ENCODE data around the gene CNDP1.

Gene CNDP1

GRCh38 chr18:74511823-74512222 is 22.5 kb upstream of the CNDP1 start:
- no peak overlapping the region for H3K4me2 ChIP-seq (ENCODE audit: low read length)
- H3K4me3 ChIP-seq (ENCODE audit: low read depth, low read length), result no peak overlapping the region
- H3K9ac ChIP-seq, result no peak overlapping the region
- no peak overlapping the region for H2AFZ ChIP-seq
- H3K27me3 ChIP-seq (ENCODE audit: control insufficient read depth, insufficient read depth, low read length), result no peaks in the 10 kb centered on the region
- no peaks in the 10 kb centered on the region for H3K9me3 ChIP-seq (ENCODE audit: control insufficient read depth, low read length)
- TF ChIP-seq, protein P1, sequence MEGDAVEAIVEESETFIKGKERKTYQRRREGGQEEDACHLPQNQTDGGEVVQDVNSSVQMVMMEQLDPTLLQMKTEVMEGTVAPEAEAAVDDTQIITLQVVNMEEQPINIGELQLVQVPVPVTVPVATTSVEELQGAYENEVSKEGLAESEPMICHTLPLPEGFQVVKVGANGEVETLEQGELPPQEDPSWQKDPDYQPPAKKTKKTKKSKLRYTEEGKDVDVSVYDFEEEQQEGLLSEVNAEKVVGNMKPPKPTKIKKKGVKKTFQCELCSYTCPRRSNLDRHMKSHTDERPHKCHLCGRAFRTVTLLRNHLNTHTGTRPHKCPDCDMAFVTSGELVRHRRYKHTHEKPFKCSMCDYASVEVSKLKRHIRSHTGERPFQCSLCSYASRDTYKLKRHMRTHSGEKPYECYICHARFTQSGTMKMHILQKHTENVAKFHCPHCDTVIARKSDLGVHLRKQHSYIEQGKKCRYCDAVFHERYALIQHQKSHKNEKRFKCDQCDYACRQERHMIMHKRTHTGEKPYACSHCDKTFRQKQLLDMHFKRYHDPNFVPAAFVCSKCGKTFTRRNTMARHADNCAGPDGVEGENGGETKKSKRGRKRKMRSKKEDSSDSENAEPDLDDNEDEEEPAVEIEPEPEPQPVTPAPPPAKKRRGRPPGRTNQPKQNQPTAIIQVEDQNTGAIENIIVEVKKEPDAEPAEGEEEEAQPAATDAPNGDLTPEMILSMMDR (IDR thresholded peaks at IDR 0.05), result no peak
- no peaks in the 10 kb centered on the region for H3K36me3 ChIP-seq (ENCODE audit: control insufficient read depth, insufficient read depth, low read length)
- H3K4me1 ChIP-seq, result no peaks in the 10 kb centered on the region
- H3K79me2 ChIP-seq, result peaks cover 2% of the 10 kb centered on the region
- no peak overlapping the region for H3K27ac ChIP-seq

GRCh38 chr18:74512321-74513053 is 21.8 kb upstream of the CNDP1 start:
- no peaks in the 10 kb centered on the region for H3K36me3 ChIP-seq (ENCODE audit: control insufficient read depth, insufficient read depth, low read length)
- no peaks in the 10 kb centered on the region for H3K79me2 ChIP-seq
- TF ChIP-seq, protein P1 (IDR thresholded peaks at IDR 0.05), result no peak
- no peak overlapping the region for H3K27ac ChIP-seq
- no peaks in the 10 kb centered on the region for H3K27me3 ChIP-seq (ENCODE audit: control insufficient read depth, insufficient read depth, low read length)
- H2AFZ ChIP-seq, result no peak overlapping the region
- no peaks in the 10 kb centered on the region for H3K4me1 ChIP-seq
- H3K9me3 ChIP-seq (ENCODE audit: control insufficient read depth, low read length), result no peaks in the 10 kb centered on the region
- no peak overlapping the region for H3K9ac ChIP-seq
- H3K4me3 ChIP-seq (ENCODE audit: low read depth, low read length), result no peak overlapping the region
- H3K4me2 ChIP-seq (ENCODE audit: low read length), result no peak overlapping the region

GRCh38 chr18:74513149-74513882 is 21.0 kb upstream of the CNDP1 start:
- no peak overlapping the region for H3K4me3 ChIP-seq (ENCODE audit: low read depth, low read length)
- no peak overlapping the region for H2AFZ ChIP-seq
- no peak overlapping the region for H3K27ac ChIP-seq
- TF ChIP-seq, protein P1 (IDR thresholded peaks at IDR 0.05), result no peak
- no peaks in the 10 kb centered on the region for H3K4me1 ChIP-seq
- H3K9ac ChIP-seq, result no peak overlapping the region
- H3K36me3 ChIP-seq (ENCODE audit: control insufficient read depth, insufficient read depth, low read length), result no peaks in the 10 kb centered on the region
- no peak overlapping the region for H3K4me2 ChIP-seq (ENCODE audit: low read length)
- H3K27me3 ChIP-seq (ENCODE audit: control insufficient read depth, insufficient read depth, low read length), result no peaks in the 10 kb centered on the region
- no peaks in the 10 kb centered on the region for H3K9me3 ChIP-seq (ENCODE audit: control insufficient read depth, low read length)
- H3K79me2 ChIP-seq, result no peaks in the 10 kb centered on the region

DNA sequence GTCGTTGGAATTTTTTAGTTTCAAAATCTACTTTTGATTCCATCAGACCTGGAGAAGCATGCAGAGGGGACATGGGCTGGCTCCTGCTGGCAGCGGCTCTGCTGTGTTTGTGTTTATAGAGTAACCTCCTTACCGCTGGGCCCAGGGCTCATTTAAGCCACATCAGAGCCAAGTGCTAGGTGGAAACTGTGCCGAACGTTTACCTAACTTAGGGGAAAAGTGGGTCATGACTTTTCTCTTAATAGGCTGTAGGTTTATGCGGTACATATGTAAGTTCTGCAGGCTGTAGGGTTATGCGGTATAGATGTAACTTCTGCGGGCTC is 20.5 kb upstream of the CNDP1 start:
- H2AFZ ChIP-seq, result no peak overlapping the region
- H3K79me2 ChIP-seq, result no peaks in the 10 kb centered on the region
- TF ChIP-seq, protein P1 (IDR thresholded peaks at IDR 0.05), result no peak
- no peak overlapping the region for H3K27ac ChIP-seq
- H3K9me3 ChIP-seq (ENCODE audit: control insufficient read depth, low read length), result no peaks in the 10 kb centered on the region
- H3K9ac ChIP-seq, result no peak overlapping the region
- H3K27me3 ChIP-seq (ENCODE audit: control insufficient read depth, insufficient read depth, low read length), result no peaks in the 10 kb centered on the region
- no peak overlapping the region for H3K4me2 ChIP-seq (ENCODE audit: low read length)
- no peaks in the 10 kb centered on the region for H3K36me3 ChIP-seq (ENCODE audit: control insufficient read depth, insufficient read depth, low read length)
- no peak overlapping the region for H3K4me3 ChIP-seq (ENCODE audit: low read depth, low read length)
- H3K4me1 ChIP-seq, result no peaks in the 10 kb centered on the region

Measured in parathyroid adenoma (tissue), 2 donors.